ENCODE data around the gene MET.
"Not testable (repeated sequence)": the region's sequence is repeated elsewhere in the genome, so short reads cannot be mapped to it uniquely, and the experiment has no call there.

Gene MET

DNA sequence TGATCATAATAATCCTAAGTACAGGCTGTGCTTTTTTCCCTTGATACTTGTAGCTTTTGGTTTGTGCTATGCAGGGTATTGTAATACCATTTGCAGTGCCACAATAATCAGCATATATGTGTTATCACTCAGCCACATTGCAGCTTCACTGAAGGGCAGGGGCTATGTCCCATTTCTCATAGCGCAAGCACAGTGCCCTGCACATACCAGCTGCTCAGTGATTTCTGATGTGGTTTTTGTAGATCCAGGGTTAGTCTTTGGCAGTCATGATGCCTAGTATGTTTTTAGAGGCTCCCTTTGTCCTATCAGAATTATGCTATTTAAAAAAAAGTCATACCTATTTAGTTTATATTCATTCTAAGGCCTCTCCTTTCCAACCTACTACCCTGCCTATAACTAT, 25.8 kb downstream of the MET start:
- DNase-seq (ENCODE audit: low read depth, low spot score): no peak

DNA sequence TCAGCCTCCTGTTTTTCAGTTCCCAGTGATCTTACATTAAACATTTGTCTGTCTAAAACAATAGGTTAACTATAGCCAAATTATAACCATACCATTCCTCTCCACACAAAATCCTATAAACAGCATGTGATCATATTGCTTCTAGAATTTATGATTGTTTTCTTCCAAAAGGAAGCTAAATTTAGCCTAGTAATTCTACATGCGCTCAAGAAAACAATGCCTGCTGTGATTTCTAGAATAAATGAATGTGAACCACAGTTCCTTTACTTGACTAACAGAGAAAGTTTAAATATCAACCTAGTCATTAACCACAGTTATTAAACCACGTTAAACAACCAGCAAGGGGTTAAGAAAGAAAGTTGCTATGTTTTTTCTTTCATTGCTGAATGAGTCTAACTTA, 26.4 kb downstream of the MET start:
- DNase-seq (ENCODE audit: low read depth, low spot score): no peak

DNA sequence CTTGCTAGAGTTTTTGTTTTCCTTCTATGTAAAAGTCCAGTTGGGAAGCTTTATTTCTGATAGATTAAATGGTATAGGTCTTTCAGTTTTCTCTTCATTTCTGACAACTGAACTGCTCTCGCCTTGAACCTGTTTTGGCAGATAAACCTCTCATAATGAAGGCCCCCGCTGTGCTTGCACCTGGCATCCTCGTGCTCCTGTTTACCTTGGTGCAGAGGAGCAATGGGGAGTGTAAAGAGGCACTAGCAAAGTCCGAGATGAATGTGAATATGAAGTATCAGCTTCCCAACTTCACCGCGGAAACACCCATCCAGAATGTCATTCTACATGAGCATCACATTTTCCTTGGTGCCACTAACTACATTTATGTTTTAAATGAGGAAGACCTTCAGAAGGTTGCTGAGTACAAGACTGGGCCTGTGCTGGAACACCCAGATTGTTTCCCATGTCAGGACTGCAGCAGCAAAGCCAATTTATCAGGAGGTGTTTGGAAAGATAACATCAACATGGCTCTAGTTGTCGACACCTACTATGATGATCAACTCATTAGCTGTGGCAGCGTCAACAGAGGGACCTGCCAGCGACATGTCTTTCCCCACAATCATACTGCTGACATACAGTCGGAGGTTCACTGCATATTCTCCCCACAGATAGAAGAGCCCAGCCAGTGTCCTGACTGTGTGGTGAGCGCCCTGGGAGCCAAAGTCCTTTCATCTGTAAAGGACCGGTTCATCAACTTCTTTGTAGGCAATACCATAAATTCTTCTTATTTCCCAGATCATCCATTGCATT, 27.1 kb downstream of the MET start:
- no peak for DNase-seq (ENCODE audit: low read depth, low spot score)

DNA sequence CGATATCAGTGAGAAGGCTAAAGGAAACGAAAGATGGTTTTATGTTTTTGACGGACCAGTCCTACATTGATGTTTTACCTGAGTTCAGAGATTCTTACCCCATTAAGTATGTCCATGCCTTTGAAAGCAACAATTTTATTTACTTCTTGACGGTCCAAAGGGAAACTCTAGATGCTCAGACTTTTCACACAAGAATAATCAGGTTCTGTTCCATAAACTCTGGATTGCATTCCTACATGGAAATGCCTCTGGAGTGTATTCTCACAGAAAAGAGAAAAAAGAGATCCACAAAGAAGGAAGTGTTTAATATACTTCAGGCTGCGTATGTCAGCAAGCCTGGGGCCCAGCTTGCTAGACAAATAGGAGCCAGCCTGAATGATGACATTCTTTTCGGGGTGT, 27.7 kb downstream of the MET start:
- DNase-seq (ENCODE audit: low read depth, low spot score): no peak

DNA sequence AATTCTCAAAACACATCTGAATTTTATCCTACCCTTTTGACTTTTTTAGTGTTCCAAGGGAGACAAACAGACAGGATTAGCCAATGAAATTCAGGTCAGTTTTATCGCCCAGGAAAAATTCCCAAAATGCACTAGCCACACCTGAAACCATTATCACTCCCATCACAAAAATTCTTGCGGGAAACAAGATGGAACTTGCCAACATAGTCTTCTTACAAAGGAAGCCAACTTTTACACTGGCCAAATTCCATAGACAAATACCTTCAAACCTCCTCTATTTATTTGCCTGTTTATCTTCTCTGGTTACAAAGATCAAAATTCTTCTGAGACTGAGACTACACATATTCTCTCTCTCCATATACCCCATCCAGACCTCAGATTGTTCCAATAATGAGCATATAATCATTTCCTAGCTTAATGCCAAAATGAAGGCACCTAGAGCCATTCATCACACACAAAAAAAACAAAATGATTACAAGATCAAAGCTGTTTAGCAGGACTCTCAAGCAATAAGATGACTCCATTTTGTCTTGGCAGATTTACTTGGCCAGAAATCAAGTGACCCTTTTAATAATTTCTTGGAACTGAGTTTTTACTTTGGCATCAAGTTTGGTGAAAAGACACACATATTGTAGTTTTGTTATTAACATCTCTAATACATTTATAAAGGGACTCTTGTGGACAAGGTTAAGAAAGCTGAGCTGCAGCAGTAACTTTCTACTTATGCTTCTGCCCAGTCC, 30.2 kb downstream of the MET start:
- DNase-seq (ENCODE audit: low read depth, low spot score): no peak

DNA sequence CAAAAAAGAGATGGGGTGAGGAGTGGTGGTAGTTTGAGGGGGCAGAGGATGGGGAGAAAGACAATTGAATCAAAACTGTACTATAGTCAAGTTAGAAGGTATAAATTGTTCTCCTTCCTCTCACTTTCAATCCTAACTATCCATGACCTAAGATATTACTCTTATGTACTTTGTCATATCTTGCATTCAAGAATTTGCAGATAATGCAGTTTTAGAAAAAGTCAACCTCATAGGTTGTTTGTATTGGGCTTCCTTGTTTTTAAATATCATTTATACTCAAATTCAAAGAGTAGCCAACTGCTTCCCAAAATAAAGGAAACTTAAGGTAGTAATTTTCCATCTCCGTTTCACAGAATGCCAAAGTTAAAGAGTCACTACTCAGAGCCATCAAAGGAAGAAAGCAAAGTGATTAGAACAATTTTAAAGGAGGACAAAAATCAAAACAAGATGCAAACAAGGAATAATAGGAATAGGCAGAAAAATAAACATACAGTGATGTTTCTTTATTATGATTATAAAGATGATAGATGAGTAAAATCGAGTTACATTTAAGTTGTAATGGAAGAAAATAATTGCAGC, 32.7 kb downstream of the MET start:
- DNase-seq (ENCODE audit: low read depth, low spot score): no peak

DNA sequence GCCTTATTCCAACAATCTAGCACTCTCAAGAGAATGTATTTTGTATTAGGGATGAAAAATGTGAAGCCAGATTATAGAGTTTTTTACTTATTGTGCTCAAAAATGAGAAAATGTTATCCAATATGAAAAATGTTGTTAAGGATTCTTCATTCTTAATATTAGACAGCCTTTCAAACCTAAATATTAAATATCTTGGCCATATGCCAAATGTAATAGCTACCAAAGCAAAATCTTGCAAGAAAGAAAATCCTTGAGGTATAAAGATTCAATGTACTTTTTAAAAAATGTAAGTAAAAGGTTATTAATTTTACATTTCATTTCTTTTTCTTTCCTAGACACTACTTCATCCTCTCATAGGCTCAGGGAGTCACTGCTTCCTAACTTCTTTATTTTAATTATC, 33.4 kb downstream of the MET start:
- DNase-seq (ENCODE audit: low read depth, low spot score): no peak

DNA sequence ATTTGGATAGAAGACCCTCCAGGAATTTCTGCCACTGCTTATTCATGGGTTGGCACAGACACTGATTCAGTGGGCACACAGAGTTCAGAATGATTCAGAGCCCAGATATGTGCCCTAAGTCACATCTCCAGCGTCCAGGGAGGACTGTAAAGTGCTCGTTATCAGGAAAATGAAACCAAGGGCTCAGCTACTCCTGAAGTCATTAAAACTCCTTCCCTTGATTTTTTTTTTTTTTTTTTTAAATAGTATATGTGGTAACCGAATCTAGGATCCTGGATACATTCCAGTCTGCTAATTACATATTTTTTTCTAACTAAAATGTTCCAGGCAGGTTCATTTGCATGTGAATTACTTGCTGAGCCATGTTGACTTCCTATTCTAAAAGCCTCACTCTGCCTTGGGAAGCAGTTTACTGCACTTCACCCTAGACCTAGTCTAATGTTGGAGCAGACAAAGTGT, 34.7 kb downstream of the MET start:
- no peak for DNase-seq (ENCODE audit: low read depth, low spot score)

DNA sequence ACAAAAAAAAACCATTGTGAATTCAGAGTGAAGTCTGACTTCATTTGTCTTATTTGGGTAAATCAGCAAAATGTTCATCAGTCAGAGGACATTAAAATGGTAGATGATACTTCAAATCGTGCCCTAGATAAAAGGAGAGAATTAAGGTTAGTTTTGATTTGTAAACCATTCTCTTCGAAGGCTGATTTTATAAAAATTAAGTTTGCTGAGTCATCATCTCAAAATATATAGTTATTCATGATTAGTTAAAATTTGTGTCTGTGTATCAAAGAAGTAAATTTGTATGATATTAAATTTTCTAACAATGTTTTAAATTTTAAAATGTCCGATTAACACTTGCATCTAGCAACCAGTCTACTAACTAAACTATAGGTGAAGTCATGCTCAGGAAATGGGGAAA, 35.3 kb downstream of the MET start:
- no peak for DNase-seq (ENCODE audit: low read depth, low spot score)

DNA sequence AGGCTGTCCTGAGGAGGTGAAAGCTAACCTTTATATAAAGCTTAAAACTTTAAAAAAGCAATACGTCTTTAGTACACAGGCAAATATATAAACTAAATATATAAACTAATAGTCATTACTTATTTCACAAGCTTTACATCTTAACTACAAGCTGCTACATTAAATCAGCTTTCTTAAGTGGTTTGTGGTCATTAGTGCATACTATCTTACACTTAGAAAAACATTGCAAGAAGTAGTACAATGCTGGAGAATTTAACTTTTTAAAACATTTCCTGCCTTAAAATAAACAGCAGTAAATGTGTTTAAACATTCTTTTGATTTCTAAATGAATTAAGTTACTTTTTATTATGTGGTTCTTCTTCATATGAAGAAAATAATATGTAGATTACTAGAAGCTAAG, 36.3 kb downstream of the MET start:
- no peak for DNase-seq (ENCODE audit: low read depth, low spot score)

DNA sequence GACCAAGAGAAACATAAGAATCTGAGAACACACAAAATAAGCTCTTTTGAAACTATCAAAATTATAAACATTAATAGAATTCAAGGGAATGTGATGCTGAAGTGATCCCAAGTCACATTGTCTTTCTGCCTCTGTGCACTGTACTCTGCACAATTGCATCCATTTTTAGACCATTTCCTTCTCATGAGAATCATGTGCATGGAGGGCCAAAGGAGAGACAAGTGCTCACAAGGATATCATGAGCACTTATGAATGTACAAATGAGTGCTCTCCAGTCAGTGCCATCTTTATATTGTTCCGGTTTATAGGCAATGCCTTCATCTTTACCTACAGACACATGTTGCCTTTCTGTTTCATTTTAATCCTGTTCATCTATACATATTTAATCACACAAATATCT, 36.9 kb downstream of the MET start:
- no peak for DNase-seq (ENCODE audit: low read depth, low spot score)

DNA sequence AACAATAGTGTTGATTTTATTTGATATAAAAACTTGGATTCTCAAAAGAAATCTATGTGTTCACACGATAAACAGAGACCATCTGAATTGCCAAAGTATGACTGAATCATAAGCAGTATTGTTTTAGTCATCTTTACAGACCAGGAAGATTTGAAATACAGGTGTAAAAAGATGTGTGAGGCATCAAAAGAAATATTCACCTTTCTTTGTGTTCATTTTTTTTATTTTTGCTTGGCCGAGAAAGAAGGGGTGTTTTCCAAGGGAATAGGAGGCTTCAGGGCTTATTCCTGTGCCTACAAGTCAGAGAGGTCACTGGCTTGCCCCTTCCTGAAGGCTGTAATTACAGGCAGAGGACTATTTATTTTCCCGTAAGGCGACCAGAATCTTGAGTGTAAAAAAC, 37.3 kb downstream of the MET start:
- no peak for DNase-seq (ENCODE audit: low read depth, low spot score)

DNA sequence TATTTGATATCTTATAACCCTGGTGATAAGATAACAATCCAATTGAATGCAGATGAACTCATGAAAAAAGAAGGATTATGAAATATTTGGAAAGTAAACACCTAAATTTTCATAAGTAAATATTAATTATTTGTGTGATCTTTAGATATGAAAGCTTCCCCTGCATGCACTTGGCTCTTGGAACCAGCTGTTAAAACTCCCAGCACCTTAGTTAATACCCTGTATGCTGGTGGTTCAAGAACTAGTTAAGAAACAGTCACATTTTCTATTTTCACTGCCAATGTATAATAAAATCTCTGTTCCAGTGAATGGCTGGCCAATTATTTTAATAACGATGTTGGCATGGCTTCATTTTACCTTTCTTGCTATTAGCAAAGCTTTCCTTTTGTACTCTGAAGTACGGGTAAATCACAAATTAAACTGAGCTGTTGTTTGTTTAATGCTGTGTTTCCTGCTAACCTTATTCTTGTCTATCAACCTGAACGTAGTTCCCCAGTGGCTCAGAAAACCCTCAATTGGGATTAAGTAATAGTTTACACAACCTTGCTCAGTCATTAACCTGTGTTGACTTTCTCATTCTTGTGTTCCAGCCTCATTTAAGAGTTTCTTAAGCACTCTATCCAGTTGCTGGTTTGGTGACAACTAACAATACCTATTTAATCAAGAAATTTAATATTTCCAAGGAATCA, 38.9 kb downstream of the MET start:
- DNase-seq (ENCODE audit: low read depth, low spot score): no peak

DNA sequence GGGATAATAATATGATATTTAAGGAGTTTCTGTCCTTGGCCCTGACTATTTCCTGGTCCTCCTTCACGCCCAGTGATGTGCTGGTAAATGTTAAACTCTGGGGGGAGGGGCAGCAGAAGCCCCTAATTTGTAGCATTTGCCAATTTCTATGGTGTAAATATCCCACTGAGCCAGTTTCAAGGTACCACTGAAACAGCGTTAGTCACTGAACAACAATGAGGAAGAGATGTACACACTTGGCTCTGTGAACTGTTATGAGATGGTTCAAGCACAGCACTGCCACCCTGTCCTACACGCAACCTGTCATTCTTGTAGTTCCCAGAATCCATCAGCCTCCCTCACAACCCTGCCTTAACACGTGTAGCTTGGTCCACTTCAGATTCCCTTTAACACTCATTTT, 39.8 kb downstream of the MET start:
- DNase-seq (ENCODE audit: low read depth, low spot score): no peak

DNA sequence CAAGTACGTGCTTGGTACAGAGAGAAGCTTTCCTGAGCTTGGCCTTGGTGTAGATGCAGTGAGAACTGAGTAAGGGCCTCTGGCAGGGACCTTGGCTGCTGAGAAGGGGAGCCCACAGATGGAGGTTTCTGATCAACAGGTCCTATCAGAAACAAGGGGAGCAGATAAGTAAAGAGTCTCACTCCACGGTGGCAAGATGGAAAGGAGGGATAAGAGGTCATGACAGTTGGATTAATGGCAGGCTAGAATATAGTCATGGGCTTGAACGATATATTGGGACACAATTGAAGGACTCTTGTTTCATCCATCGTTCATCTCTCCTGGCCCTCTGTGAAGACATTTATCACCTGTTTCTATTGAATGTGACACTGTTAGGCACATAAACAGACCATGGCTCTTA, 41.5 kb downstream of the MET start:
- no peak for DNase-seq (ENCODE audit: low read depth, low spot score)

DNA sequence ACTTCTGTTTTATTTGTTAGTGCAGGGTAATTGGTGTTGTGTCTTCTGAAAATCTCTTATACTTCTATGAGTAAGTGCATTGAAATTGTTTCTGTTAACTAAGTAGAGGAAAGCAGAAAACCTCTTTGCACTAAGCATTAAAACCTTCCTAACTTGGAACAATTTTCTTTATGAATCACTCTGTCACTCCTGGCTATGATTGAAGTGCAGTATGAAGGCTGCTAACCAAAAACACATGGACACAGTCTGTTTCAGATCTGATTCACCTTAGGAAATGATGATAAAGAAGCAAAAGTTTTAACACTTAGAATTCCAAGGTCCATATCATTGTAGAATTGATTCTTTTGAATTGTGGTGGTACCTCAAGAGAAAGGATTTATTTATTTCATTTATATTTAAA, 41.9 kb downstream of the MET start:
- no peak for DNase-seq (ENCODE audit: low read depth, low spot score)

DNA sequence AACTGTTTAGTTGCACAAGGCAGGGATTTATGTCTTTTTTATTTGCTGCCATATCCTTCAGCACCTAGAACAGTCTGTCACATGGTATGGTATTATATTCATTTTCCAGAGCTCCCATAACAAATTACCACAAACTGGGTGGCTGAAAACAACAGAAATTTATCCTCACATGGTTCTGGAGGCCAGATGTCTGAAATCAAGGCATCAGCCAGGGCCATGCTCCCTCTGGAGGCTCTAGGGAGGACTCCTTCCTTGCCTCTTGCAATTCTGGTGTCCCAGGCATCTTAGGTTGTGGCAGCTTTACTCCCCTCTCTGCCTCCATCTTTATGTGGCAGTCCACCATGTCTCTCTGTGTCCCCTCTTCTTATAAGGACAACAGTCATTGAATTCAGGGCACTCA, 43.1 kb downstream of the MET start:
- no peak for DNase-seq (ENCODE audit: low read depth, low spot score)

DNA sequence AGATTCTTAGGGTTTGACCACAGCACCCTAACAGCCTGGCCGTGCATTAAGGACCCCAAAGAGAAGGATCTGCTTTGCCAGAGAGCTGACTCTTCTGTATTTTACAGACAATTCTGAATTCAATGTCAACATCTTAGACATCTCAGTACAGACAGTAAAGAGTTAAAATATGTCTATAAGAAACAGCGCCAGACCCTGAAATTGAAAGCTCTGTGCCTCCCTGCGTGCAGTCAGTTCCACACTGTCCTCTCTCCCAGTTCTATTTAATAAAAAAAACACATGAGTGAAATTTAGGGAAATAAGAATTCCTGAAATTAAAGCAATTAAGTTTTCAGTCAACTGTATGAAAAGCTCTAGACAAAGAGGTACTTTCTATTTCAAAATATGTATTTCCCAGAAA, 45.1 kb downstream of the MET start:
- DNase-seq (ENCODE audit: low read depth, low spot score): no peak

DNA sequence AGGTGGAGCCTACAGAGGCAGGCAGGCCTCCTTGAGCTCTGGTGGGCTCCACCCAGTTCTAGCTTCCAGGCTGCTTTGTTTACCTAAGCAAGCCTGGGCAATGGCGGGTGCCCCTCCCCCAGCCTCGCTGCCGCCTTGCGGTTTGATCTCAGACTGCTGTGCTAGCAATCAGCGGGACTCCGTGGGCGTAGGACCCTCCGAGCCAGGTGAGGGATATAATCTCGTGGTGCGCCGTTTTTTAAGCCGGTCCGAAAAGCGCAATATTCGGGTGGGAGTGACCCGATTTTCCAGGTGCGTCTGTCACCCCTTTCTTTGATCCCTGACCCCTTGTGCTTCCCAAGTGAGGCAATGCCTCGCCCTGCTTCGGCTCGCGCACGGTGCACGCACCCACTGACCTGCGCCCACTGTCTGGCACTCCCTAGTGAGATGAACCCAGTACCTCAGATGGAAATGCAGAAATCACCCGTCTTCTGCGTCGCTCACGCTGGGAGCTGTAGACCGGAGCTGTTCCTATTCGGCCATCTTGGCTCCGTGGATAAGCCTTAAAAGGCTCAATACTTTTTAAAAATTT, 52.0 kb downstream of the MET start:
- DNase-seq (ENCODE audit: low read depth, low spot score): not testable (repeated sequence)

DNA sequence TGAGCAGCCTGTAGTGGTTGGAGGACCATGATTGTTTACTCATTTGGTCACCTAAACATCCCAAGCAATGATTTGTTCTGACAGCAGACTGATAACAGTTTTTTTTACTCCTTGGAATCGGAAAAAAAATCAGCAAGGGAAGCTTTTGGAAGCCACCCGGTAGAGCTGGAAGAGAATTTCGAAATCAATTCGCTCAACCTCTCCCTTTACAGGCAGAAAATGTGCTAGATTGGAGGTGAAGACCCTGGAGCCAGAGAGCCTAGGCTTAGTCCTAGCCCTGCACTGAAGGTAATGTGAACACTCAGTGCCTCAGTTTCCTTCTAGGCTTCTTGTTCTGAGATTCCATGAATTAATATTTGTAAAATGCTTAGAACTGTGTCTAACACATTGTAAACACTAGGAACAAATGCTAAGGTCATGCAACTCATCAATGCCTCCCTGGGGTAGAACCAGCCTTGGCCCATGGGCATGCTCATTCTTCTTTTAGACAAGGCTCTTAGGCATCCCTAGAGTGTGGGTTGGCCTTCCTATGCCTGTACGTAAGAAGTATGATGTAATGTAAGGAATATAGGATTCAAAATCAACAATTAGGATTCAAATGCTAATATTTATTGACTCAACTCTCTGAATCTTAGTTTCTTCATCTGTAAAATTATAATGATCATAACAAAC, 52.7 kb downstream of the MET start:
- no peak for DNase-seq (ENCODE audit: low read depth, low spot score)

DNA sequence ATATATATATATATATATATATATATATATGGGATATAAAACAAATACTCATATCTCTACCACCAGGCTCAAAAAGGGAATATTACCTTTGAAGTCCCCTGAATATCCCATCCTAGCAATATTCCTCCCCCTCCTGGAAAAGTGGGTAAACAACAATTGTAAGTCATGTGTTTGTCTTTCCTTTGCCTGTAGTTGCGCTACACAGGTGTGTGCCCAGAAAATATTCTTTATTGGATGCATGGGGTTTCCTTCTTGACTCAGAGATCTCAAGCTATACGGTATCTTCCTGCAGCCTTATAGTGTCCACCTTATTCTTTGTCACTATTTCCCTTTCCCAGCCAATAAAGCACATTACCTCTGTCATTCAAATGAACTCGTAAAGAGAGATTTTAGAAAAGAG, 54.2 kb downstream of the MET start:
- no peak for DNase-seq (ENCODE audit: low read depth, low spot score)

Measured in iPS DF 19.7 (cell line).